ENCODE results near the gene CYP27B1.

The CYP27B1 gene

GRCh38 chr12:57750561-57751431, 16.1 kb downstream of the CYP27B1 start:
- no peak for DNase-seq

GRCh38 chr12:57749061-57749460, 17.8 kb downstream of the CYP27B1 start:
- no peak for DNase-seq

GRCh38 chr12:57746025-57746424, 20.9 kb downstream of the CYP27B1 start:
- no peak for DNase-seq

- DNase-seq = no peak
These were observed 21.4 kb downstream of the CYP27B1 start for GRCh38 chr12:57745485-57745881.

GRCh38 chr12:57744777-57745484, 21.9 kb downstream of the CYP27B1 start, which contains the start of gene TSPAN31:
TSS of gene TSPAN31 (plus strand) at chr12:57745039. CDS start at chr12:57745155, 116 bp downstream.
- DNase-seq = peak; percentile 89 to 91

GRCh38 chr12:57744194-57744776, 22.6 kb downstream of the CYP27B1 start:
- DNase-seq = peak; percentile 68 to 74

- no peak for DNase-seq
These were observed 23.1 kb downstream of the CYP27B1 start for GRCh38 chr12:57743769-57744168.

- DNase-seq = peak; percentile 66 to 73
These were observed 24.8 kb downstream of the CYP27B1 start for GRCh38 chr12:57741844-57742738.

GRCh38 chr12:57741413-57741789, 25.5 kb downstream of the CYP27B1 start:
- no peak for DNase-seq

GRCh38 chr12:57740656-57741412, 26.0 kb downstream of the CYP27B1 start:
- peak; percentile 56 to 57 for DNase-seq

- DNase-seq = no peak
These were observed 26.9 kb downstream of the CYP27B1 start for GRCh38 chr12:57739914-57740538.

- DNase-seq = no peak
These were observed 27.5 kb downstream of the CYP27B1 start for GRCh38 chr12:57739387-57739786.

GRCh38 chr12:57738661-57739237, 28.1 kb downstream of the CYP27B1 start, which contains the start of gene AGAP2:
TSS of gene AGAP2 (minus strand) at chr12:57738742. CDS start at chr12:57738246, 496 bp downstream.
- no peak for DNase-seq

GRCh38 chr12:57737467-57738460, 29.1 kb downstream of the CYP27B1 start:
- DNase-seq = no peak

- no peak for DNase-seq
These were observed 30.0 kb downstream of the CYP27B1 start for GRCh38 chr12:57736741-57737466.

- no peak for DNase-seq
These were observed 30.7 kb downstream of the CYP27B1 start for GRCh38 chr12:57735952-57736740.

GRCh38 chr12:57735198-57735855, 31.6 kb downstream of the CYP27B1 start:
- DNase-seq = no peak
